GM21825 (cell line): ENCODE measurements around the gene CDKN2AIP.

Experiments
- ATAC-seq: cut with Tn5 transposase; IDR thresholded peaks from one replicate; pipeline ENCODE4 v1.9.1; 2021; ENCODE audit warnings: mild to moderate bottlenecking, moderate library complexity; ENCODE audit not compliant: unreplicated experiment

The CDKN2AIP gene

GRCh38 chr4:183444214-183445096 lies at the start of gene CDKN2AIP:
TSS of gene CDKN2AIP (plus strand) at chr4:183444636. CDS start at chr4:183444798, 162 bp downstream.
- ATAC-seq = peak; percentile 87

- no peak for ATAC-seq
Observed at GRCh38 chr4:183395395-183395794, 49.0 kb upstream of the CDKN2AIP start.

GRCh38 chr4:183396227-183396637 lies 48.2 kb upstream of the CDKN2AIP start:
- no peak for ATAC-seq

DNA sequence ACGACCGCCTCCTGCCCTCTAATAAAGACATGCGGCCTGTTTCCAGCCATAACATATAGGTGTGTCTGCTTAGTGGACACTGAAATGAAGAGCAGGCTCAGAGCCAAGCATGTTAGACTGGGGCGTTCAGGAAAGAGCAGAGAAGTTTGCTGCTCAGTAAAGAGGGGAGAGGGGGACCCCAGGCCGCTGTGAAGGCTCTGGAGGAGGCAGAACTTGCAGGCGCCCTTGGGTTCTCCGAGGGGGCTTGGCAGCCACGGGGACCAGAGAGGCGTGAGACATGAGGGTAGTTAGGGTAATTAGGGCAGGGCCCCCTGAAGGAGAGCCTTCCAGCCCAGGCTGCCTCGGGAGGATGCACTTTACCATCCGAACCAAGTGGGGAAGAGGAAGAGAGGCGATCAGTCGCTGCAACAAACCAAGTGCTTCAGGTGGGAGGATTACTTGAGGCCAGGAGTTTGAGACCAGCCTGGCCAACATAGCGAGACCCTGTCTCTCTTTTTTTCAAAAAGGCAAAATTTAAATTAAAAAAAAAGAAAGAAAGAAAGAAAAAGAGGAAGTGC lies 46.6 kb upstream of the CDKN2AIP start:
- ATAC-seq = no peak

- peak; percentile 92 for ATAC-seq
Observed at GRCh38 chr4:183398298-183399125, 45.9 kb upstream of the CDKN2AIP start.

DNA sequence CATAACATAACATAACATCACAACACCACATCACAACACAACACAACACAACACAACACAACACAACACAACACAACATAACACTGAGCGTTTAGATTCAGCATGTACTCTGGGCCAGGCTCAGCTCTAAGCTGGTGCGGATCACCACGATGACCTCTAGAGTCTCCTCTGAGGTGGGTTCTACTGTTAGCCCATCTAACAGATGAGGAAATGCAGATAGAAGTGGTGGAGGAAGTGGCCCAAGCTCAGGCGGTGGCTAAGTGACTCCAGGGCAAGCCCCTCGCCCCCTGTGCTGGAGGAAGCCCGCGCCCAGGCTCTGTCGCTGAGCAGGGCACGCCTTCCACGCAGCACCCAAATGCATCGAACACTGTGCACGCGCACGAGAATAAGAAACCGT lies 45.3 kb upstream of the CDKN2AIP start:
- no peak for ATAC-seq

DNA sequence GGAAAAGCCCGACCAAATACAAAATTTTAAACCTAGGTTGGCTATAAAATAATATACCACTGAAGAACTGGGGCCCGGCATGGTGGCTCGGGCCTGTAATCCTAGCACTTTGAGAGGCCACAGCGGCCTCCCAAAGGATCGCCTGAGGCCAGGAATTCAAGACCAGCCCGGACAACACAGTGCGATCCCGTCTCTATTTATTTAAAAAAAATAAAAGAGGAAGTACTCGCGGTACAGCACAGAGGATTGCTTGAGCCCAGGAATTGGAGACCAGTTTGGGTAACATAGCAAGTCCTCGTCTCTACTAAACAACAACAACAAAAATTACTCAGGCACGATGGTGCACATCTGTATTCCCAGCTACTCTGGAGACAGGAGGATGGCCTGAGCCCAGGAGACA lies 44.8 kb upstream of the CDKN2AIP start:
- no peak for ATAC-seq

GRCh38 chr4:183400035-183400434 lies 44.4 kb upstream of the CDKN2AIP start:
- ATAC-seq = no peak

DNA sequence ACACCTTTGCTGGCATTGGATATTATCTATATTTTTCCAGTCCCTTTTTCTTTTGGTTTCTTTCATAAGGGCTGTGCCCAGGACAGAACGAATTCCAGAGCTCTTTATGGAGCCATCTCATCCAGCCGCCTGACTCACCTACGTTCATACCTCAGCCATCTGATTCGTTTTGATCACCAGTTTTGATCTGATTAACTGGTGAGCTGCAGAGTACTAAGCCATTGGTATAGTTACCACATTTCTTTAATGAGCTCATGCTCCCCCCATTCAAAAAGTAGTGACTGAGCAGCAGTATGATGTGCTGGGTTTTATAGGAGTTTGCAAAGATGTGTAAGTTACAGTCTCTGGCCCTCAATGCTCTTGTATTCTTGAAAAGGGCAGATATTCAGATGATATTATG lies 43.0 kb upstream of the CDKN2AIP start:
- no peak for ATAC-seq

DNA sequence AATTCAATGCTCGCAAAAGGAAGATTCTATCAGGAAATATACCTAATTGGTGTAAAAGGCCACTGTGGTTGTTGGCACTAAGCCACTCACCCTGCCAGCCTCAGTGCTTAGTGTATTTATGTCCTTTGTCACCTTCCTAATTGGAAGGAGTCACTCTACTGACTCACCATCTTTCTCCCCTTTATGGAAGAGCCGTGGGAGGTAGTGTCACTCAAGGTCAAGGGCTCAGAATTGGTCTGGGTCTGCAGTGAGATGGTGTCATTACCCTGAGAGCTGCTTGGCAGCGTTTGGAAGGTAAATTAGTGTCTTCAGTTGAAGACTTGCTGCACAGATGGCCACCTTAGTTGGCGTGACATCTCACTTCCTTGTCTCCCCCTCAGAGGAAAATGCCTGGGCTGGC lies 41.7 kb upstream of the CDKN2AIP start:
- no peak for ATAC-seq

DNA sequence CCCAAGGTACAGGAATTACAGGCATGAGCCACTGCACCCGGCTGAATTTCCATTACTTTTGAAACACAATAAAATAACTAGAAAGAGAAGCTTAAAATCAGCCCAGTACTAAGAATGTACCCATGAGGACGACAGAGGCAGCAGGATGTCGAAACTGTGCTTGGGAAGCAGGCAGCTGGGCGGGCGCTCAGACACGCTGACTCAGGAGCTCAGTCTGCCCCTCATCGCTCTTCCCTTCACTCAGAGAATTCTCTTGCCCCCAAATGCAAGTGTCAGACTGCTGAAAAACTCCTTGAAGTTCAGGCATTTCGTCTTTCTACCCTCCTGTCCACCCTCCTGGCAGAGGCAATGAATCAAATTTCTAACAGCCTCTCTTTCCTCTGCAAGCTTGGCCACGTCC lies 41.0 kb upstream of the CDKN2AIP start:
- no peak for ATAC-seq

DNA sequence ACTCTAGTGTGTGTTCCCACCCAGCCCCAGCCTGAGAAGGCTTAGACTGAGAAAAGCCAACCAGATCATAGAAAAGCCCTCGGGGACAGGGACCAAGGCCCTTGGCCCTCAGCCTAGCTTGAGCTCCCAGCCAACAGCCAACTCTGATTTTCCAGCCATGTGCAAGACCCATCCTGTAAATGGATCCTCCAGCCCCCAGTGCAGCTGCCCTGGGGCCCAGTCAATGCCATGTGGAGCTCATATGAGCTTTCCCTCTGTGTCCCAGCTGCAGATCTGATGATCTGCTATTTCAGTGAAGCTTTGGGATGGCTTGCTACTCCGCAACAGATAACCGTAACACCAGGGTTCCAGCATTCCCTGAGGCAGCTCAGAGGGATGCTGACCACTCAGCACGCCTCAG lies 40.5 kb upstream of the CDKN2AIP start:
- no peak for ATAC-seq

- no peak for ATAC-seq
Observed at GRCh38 chr4:183405303-183405702, 39.1 kb upstream of the CDKN2AIP start.

DNA sequence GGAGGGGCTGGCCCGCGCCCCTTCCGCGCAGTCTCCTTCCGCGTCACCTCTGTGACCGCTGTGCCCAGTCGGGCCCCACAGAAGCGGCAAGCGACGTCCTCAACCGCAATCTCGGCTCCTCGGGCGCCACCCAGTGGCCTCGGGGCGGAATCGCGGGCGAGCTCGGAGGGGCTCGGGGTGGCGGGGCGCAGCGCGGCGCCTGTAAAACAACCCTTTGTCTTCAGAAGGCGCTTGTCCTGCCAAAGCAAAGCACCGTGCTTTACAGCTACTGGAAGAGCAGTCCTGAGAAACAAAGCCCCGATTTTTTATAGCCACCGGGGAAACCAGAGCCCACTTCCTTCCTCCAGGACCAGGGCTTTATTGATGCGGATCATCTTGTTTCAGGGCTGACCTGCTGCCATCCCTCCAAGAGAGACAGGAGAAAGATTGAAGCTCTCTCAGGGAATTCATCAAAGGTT lies 37.3 kb upstream of the CDKN2AIP start:
- peak; percentile 91 for ATAC-seq

- ATAC-seq = no peak
Observed at GRCh38 chr4:183407635-183408464, 36.6 kb upstream of the CDKN2AIP start.

DNA sequence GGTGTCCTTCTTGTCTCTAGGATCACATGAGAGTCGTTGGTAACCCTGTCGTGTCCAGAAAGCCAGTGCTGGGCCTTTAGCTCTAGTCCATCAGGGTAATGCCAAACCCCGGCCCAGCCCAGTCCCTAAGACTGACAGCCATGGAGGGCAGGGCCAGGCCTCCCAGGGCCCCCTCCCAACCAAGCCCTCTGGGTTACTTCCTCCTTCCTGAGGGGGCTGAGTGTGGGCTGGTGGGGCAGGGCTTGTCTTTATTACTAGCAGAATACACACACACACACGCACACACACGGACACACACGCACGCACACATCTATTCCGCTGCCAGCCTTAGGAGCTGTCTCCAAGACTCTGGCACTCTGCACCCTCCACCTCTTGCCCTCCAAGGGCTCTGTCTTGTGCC lies 35.6 kb upstream of the CDKN2AIP start:
- ATAC-seq = no peak

DNA sequence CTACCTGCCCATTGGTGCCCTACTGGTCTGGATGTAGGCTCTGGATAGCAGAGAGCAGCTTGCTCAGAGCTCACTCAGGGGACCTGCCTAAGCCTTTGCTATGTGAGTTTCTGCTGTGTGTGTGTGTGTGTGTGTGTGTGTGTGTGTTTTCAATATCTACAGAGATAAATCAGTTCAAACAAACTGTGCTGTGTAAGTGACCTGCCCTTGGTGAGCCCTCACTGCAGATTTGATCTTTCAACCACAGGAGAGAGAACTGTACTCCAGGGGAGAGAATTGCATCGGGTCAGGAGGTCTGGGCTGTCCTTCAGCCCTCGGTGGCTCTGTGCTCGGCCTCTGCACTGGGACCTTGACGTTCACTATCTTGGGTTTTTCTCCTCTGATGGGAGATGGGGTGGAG lies 35.0 kb upstream of the CDKN2AIP start:
- ATAC-seq = no peak

DNA sequence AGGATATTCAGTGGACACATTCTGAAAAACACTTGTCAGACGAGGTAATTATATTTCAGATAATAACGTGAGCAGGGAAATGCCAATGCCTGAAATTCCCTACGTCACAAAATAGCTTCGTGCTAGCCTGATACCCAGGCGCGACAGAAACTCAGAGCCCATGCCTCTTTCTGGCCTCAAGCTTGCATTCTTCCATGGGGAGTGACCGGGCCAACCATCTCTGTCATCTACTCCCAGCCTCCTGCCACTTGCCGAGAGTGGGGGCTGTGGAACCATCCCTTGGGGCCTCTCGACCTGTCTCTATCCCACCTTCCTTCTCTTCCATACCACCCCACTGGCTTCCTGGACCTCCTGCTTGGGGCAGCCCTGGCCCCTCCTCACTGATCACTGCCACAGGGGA lies 34.5 kb upstream of the CDKN2AIP start:
- ATAC-seq = no peak

GRCh38 chr4:183411291-183411861 lies 33.1 kb upstream of the CDKN2AIP start:
- ATAC-seq = peak; percentile 59

GRCh38 chr4:183412821-183413220 lies 31.6 kb upstream of the CDKN2AIP start:
- ATAC-seq = no peak
